GM19099 (cell line): ENCODE data around the gene CXCR6.

Experiments used
- POLR2A ChIP-seq: IDR thresholded peaks from 3 replicates; pipeline ENCODE4 v1.6.1; 2011; ENCODE audit warnings: low read depth; ENCODE audit not compliant: insufficient read length; ENCODE audit errors: extremely low read depth

The CXCR6 gene

DNA sequence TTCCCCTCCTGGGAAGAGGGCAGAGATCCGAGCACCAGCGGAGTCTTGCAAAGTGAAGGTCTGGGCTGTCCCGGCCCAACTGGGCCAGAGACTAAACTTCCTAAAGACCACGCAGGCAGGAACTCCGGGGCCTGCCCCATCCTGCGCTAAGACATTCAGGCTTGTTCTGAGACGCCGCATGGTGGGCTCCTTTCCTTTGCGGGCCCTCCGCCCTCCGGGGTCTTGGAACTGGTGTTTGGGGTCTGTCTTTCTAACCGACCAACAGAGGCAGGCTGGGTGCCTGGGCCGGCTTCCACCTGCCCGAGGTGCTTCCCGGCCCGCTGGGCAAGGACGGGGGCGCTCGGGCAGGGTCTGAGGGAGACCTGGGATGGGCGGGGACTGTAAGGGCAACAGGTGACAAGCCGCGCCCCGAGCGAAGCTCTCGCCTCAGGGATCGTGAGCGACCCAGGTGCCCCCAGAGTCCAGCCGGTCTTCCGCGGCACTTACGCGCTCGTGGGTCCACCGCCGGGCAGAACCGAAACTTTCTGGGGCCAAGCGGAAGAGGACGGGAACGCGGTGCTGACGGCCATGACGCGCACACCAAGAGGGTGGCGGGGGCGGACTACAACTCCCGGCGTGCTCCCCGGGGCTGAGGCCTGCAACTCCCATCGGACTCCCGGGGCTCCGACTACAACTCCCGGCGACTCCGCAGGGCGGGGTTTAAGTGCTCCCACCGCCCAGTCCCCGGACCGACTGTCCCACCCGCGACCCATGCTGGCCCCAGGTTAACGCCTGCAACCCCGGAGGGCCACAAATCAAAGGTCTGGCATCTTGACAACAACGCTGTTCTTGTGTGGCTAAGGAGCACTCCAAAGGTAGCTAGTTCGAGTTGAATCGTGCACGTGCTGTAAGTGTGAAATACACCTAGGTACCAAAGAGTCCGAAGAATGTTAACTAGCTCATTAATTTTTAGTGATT, 52.2 kb downstream of the CXCR6 start, which contains the start of gene FYCO1:
TSS of gene FYCO1 (minus strand) at position 589 of the 957 bp plus-strand sequence. CDS start 10,914 bp downstream, outside the sequence.
- TF ChIP-seq POLR2A = peak; percentile 68

GRCh38 chr3:45997942-45998341, 54.7 kb downstream of the CXCR6 start:
- no peak for TF ChIP-seq POLR2A
